H1 (cell line): Measurements from ENCODE around the gene TPT1. TPM values are rescaled to one million over a fixed set of nuclear protein-coding genes. Genes with fewer than 3 reads are reported as not detected.
A peak's percentile ranks its signal among the peaks of the same experiment; 100 is the strongest.

ENCODE experiments used
- CTCF ChIA-PET: fragments of 300-600 bp; sonication (Branson Sonifier 250); formaldehyde crosslinking; loops from one replicate; lab custom pipeline; 2021; ENCODE audit not compliant: partially characterized antibody; lab: Charles Lee
- POLR2A ChIA-PET: fragments of 300-600 bp; sonication (Branson Sonifier 250); formaldehyde crosslinking; loops from one replicate; lab custom pipeline; 2021; ENCODE audit warnings: inconsistent platforms; ENCODE audit not compliant: partially characterized antibody; lab: Charles Lee
- DNase-seq, 2 experiments: peaks; one replicate each; pipeline versions ENCODE4 v3.0.0 to v3.0.0-alpha.2; 2010 to 2022; ENCODE audit warnings: low spot score in 2 of 2, low read depth in 1 of 2, mixed read lengths in 1 of 2
- FAIRE-seq: peaks from 2 replicates; lab custom pipeline; 2011; peaks lifted over from hg19 to GRCh38; lab: Jason Lieb, UNC
- H2AFZ ChIP-seq: 2 replicates; pipeline ENCODE4 v1.8.1; 2012; ENCODE audit warnings: low read length, inconsistent platforms
- H2AK5ac ChIP-seq: 2 replicates; pipeline ENCODE4 v1.6.1; 2013; ENCODE audit warnings: low read depth, low read length
- H2BK120ac ChIP-seq: replicated peaks from 2 replicates; pipeline ENCODE3; 2013; ENCODE audit warnings: low read depth, low read length, inconsistent platforms
- H2BK12ac ChIP-seq: 2 replicates; pipeline ENCODE4 v1.6.1; 2013; ENCODE audit warnings: low read depth, low read length
- H2BK15ac ChIP-seq: 2 replicates; pipeline ENCODE4 v1.6.1; 2013; ENCODE audit warnings: low read length
- H2BK20ac ChIP-seq: 2 replicates; pipeline ENCODE4 v1.6.1; 2013; ENCODE audit warnings: low read length
- H2BK5ac ChIP-seq: 2 replicates; pipeline ENCODE4 v1.6.1; 2013; ENCODE audit warnings: low read depth, low read length
- H3K14ac ChIP-seq: 2 replicates; pipeline ENCODE4 v1.6.1; 2013; ENCODE audit warnings: inconsistent platforms; ENCODE audit not compliant: insufficient read length
- H3K18ac ChIP-seq: 2 replicates; pipeline ENCODE4 v1.6.1; 2013; ENCODE audit warnings: low read length; ENCODE audit errors: extremely low read depth
- H3K23ac ChIP-seq: 2 replicates; pipeline ENCODE4 v1.6.1; 2013; ENCODE audit warnings: inconsistent platforms; ENCODE audit not compliant: insufficient read length
- H3K23me2 ChIP-seq: 2 replicates; pipeline ENCODE4 v1.6.1; 2013; ENCODE audit warnings: low read depth, low read length
- H3K27ac ChIP-seq: 2 replicates; pipeline ENCODE4 v1.6.1; 2011; ENCODE audit warnings: low read depth, low read length, inconsistent platforms
- H3K27me3 ChIP-seq, 4 experiments: replicated peaks in 1 of 4; 1 replicate in 1 of 4; 2 replicates in 3 of 4; pipeline versions ENCODE4 v1.6.1 to v1.8.1; 2011 to 2013; ENCODE audit warnings: low read length in 3 of 4, mild to moderate bottlenecking in 3 of 4, inconsistent platforms in 2 of 4, mixed read lengths in 2 of 4, moderate library complexity in 1 of 4; ENCODE audit not compliant: control insufficient read depth in 3 of 4, insufficient read depth in 3 of 4; ENCODE audit errors: extremely low read depth in 1 of 4
- H3K36me3 ChIP-seq, 4 experiments: 2 replicates each; pipeline versions ENCODE4 v1.6.1 to v1.8.1; 2011 to 2013; ENCODE audit warnings: mild to moderate bottlenecking in 4 of 4, low read length in 3 of 4, moderate library complexity in 2 of 4, control low read depth in 1 of 4, inconsistent platforms in 1 of 4; ENCODE audit not compliant: insufficient read depth in 4 of 4, control insufficient read depth in 2 of 4
- H3K4ac ChIP-seq: replicated peaks from 2 replicates; pipeline ENCODE3; 2013; ENCODE audit warnings: low read length, low read depth, mixed read lengths, inconsistent platforms; ENCODE audit not compliant: insufficient read length
- H3K4me1 ChIP-seq, 4 experiments: replicated peaks in 1 of 4; 1 replicate in 1 of 4; 2 replicates in 3 of 4; pipeline versions ENCODE4 v1.6.1 to v1.8.1; 2011 to 2013; ENCODE audit warnings: low read length in 3 of 4, inconsistent platforms in 2 of 4, mixed read lengths in 1 of 4; ENCODE audit not compliant: insufficient read depth in 4 of 4, control insufficient read depth in 3 of 4
- H3K4me2 ChIP-seq, 2 experiments: 2 replicates each; pipeline versions ENCODE4 v1.6.1 to v1.8.1; 2011 to 2013; ENCODE audit warnings: low read depth in 2 of 2, low read length in 2 of 2, control low read depth in 1 of 2, inconsistent platforms in 1 of 2, mild to moderate bottlenecking in 1 of 2; ENCODE audit not compliant: insufficient read depth in 1 of 2
- H3K4me3 ChIP-seq, 4 experiments: fragments of 200-600, 300-600 bp in 1 of 4; sonication (generic), shearing (Covaris generic), sonication (Bioruptor Twin) in 1 of 4; 2 replicates each; pipeline versions ENCODE4 v1.5.1 to v1.8.1; 2011 to 2016; ENCODE audit warnings: low read length in 4 of 4, low read depth in 3 of 4, control low read depth in 2 of 4, inconsistent platforms in 2 of 4, mild to moderate bottlenecking in 2 of 4, mixed read lengths in 1 of 4, moderate library complexity in 1 of 4; ENCODE audit not compliant: insufficient read depth in 2 of 4; ENCODE audit errors: extremely low read depth in 1 of 4
- H3K56ac ChIP-seq: replicated peaks from 2 replicates; pipeline ENCODE3; 2013; ENCODE audit warnings: low read depth, mild to moderate bottlenecking, mixed read lengths, low read length, inconsistent platforms; ENCODE audit not compliant: insufficient read length
- H3K79me1 ChIP-seq: 2 replicates; pipeline ENCODE4 v1.6.1; 2013; ENCODE audit warnings: low read depth, low read length, control low read depth
- H3K79me2 ChIP-seq, 2 experiments: 2 replicates each; pipeline versions ENCODE4 v1.6.1 to v1.8.1; 2012 to 2013; ENCODE audit warnings: low read length in 2 of 2, mild to moderate bottlenecking in 2 of 2, inconsistent platforms in 1 of 2; ENCODE audit not compliant: insufficient read depth in 2 of 2, control insufficient read depth in 1 of 2
- H3K9ac ChIP-seq, 4 experiments: replicated peaks in 1 of 4; 1 replicate in 1 of 4; 2 replicates in 3 of 4; pipeline versions ENCODE4 v1.6.1 to v1.8.1; 2011 to 2013; ENCODE audit warnings: low read depth in 3 of 4, low read length in 3 of 4, control low read depth in 2 of 4, mild to moderate bottlenecking in 2 of 4, moderate library complexity in 2 of 4, inconsistent platforms in 1 of 4; ENCODE audit errors: extremely low read depth in 1 of 4
- H3K9me3 ChIP-seq, 2 experiments: 2 replicates each; pipeline versions ENCODE4 v1.6.1 to v1.8.1; 2012 to 2013; ENCODE audit warnings: mild to moderate bottlenecking in 2 of 2, moderate library complexity in 2 of 2, control low read depth in 1 of 2, inconsistent platforms in 1 of 2, low read depth in 1 of 2, low read length in 1 of 2, mixed read lengths in 1 of 2; ENCODE audit not compliant: insufficient read depth in 2 of 2
- H4K20me1 ChIP-seq, 2 experiments: replicated peaks in 1 of 2; 2 replicates each; pipeline versions ENCODE3 to v1.8.1; 2011 to 2013; ENCODE audit warnings: inconsistent platforms in 2 of 2, low read length in 2 of 2, mild to moderate bottlenecking in 1 of 2; ENCODE audit not compliant: insufficient read depth in 2 of 2, control insufficient read depth in 1 of 2
- H4K5ac ChIP-seq: 2 replicates; pipeline ENCODE4 v1.6.1; 2013; ENCODE audit warnings: low read length, low read depth, mixed read lengths, inconsistent platforms; ENCODE audit not compliant: insufficient read length
- H4K8ac ChIP-seq: 2 replicates; pipeline ENCODE4 v1.8.0; 2013; ENCODE audit warnings: mild to moderate bottlenecking, moderate library complexity, low read length, inconsistent platforms; ENCODE audit not compliant: insufficient read depth; ENCODE audit errors: extremely low read depth
- H4K91ac ChIP-seq: replicated peaks from 2 replicates; pipeline ENCODE3; 2013; ENCODE audit warnings: low read length, mixed read lengths, inconsistent platforms; ENCODE audit not compliant: insufficient read length
- CBX8 ChIP-seq: fragments of 300-800, 300-1000 bp; sonication (generic); IDR thresholded peaks from 2 replicates; pipeline ENCODE4 v1.7.1; 2016; ENCODE audit warnings: low read depth, low read length, borderline replicate concordance
- GABPA ChIP-seq: IDR thresholded peaks from 2 replicates; pipeline ENCODE4 v1.6.1; 2011; ENCODE audit warnings: mild to moderate bottlenecking, low read length, moderate library complexity, borderline replicate concordance; ENCODE audit not compliant: insufficient read depth
- GTF2F1 ChIP-seq: IDR thresholded peaks from 2 replicates; pipeline ENCODE4 v1.6.1; 2012; ENCODE audit warnings: low read depth, low read length, improper control_type of control experiment, borderline replicate concordance
- KDM4A ChIP-seq: IDR thresholded peaks from one replicate; pipeline ENCODE4 v1.7.1; 2012; ENCODE audit warnings: low read depth, mild to moderate bottlenecking, moderate library complexity, low read length, inconsistent platforms; ENCODE audit not compliant: severe bottlenecking
- MAFK ChIP-seq: IDR thresholded peaks from 2 replicates; pipeline ENCODE4 v1.6.1; 2012; ENCODE audit warnings: low read depth, mild to moderate bottlenecking, improper control_type of control experiment, low read length
- NANOG ChIP-seq: IDR thresholded peaks from 2 replicates; pipeline ENCODE4 v1.6.1; 2011; ENCODE audit warnings: low read length, low read depth, mild to moderate bottlenecking, inconsistent platforms; ENCODE audit not compliant: insufficient read depth, poor library complexity, severe bottlenecking
- NRF1 ChIP-seq: IDR thresholded peaks from 2 replicates; pipeline ENCODE4 v1.6.1; 2011; ENCODE audit warnings: mild to moderate bottlenecking, low read depth, low read length, improper control_type of control experiment
- PHF8 ChIP-seq: fragments of 200-600 bp; sonication (generic); conservative IDR thresholded peaks from 2 replicates; pipeline ENCODE4 v1.7.1; 2012; ENCODE audit warnings: low read depth, mild to moderate bottlenecking, inconsistent platforms, low read length, moderate library complexity
- POU5F1 ChIP-seq: IDR thresholded peaks from 2 replicates; pipeline ENCODE4 v1.6.1; 2011; ENCODE audit warnings: low read depth, mild to moderate bottlenecking, low read length, moderate library complexity
- RBBP5 ChIP-seq: IDR thresholded peaks from 2 replicates; pipeline ENCODE4 v1.7.1; 2012; ENCODE audit warnings: low read depth, mild to moderate bottlenecking, inconsistent platforms, low read length, moderate library complexity, borderline replicate concordance
- RFX5 ChIP-seq: IDR thresholded peaks from 2 replicates; pipeline ENCODE4 v1.6.1; 2011; ENCODE audit warnings: low read depth, low read length, improper control_type of control experiment, borderline replicate concordance
- SP2 ChIP-seq: IDR thresholded peaks from 2 replicates; pipeline ENCODE4 v1.6.1; 2012; ENCODE audit warnings: mild to moderate bottlenecking, low read length, inconsistent platforms
- SP4 ChIP-seq: IDR thresholded peaks from 2 replicates; pipeline ENCODE4 v1.6.1; 2012; ENCODE audit warnings: low read length, inconsistent platforms
- TCF12 ChIP-seq: IDR thresholded peaks from 2 replicates; pipeline ENCODE4 v1.6.1; 2011; ENCODE audit warnings: low read depth, mild to moderate bottlenecking, low read length
- ZNF274 ChIP-seq: IDR thresholded peaks from 2 replicates; pipeline ENCODE4 v1.7.0; 2012; ENCODE audit warnings: low read length, borderline replicate concordance; ENCODE audit errors: extremely low read depth
- polyA plus RNA-seq, 7 experiments: library from polyadenylated mRNA; depleted of rRNA in 3 of 7; stranded (reverse) in 5 of 7; unstranded in 2 of 7; fragments of >200 nt in 5 of 7; fragments of 200-250 nt in 2 of 7; gene quantifications; 1 replicate in 5 of 7; 2 replicates in 1 of 7; 4 replicates in 1 of 7; pipeline versions ENCODE4 v1.2.1 to v1.2.3, GENCODE V29; 2011 to 2013; ENCODE audit warnings: missing spikeins in 2 of 7, mixed read lengths in 2 of 7
- total RNA-seq: library from RNA; stranded (reverse); fragmentation: NEBNext Ultra II Directional; extraction: Animal tissue kit (Norgen Biotek cat#: 25700); gene quantifications from 2 replicates; pipeline ENCODE4 v1.2.1, GENCODE V29; 2021

The TPT1 gene
- total and polyA plus RNA-seq, 2 of the 8 experiments (the other 6 are each of a cell fraction or from before 2014, with no cell fraction given) = 2,245 to 2,279 TPM

- Histone ChIP-seq H2AFZ (no peak overlapping the region), H2BK15ac (no peak overlapping the region), H3K56ac (no peak overlapping the region), H3K14ac (no peak overlapping the region), H4K5ac (no peak overlapping the region), H3K4me3 (peak overlapping the region; percentile 87 to 91 (median 88); a peak in 7 of 8 replicates), H2BK120ac (no peak overlapping the region), H2BK20ac (no peak overlapping the region), H2BK5ac (no peak overlapping the region), H3K4ac (no peak overlapping the region), H3K9me3 (no peaks in the 10 kb centered on the region), H3K27ac (no peak overlapping the region), H3K4me1 (peaks cover 2 to 4% (median 2%) of the 10 kb centered on the region in 4 experiments; a peak in 6 of 7 replicates), H4K8ac (no peak overlapping the region), H2AK5ac (no peak overlapping the region), H2BK12ac (no peak overlapping the region), H3K79me1 (0 out of 2 replicates have a peak, but pooled peaks cover 7% of the 10 kb centered on the region), H3K23me2 (peaks cover 11% of the 10 kb centered on the region; the same call in 1 of the 2 replicates), H4K20me1 (peaks cover 22% of the 10 kb centered on the region in 2 experiments), H4K91ac (no peak overlapping the region), H3K23ac (no peak overlapping the region), H3K4me2 (peak overlapping the region; percentile 70 to 79), H3K79me2 (peaks cover 12 to 46% of the 10 kb centered on the region in 2 experiments), H3K27me3 (no peaks in the 10 kb centered on the region), H3K9ac (peak overlapping the region in 2 of 4 experiments; percentile 9 to 98; a peak in 2 of 7 replicates), H3K18ac (no peak overlapping the region), H3K36me3 (peaks cover 39 to 58% (median 48%) of the 10 kb centered on the region in 4 experiments)
- TF ChIP-seq SP2 (no peak), ZNF274 (no peak), RBBP5 (no peak), KDM4A (no peak), GTF2F1 (no peak), TCF12 (no peak), CBX8 (no peak), MAFK (no peak), PHF8 (no peak), RFX5 (no peak), GABPA (no peak), SP4 (no peak), POU5F1 (no peak), NANOG (no peak), NRF1 (no peak)
- no peak for FAIRE-seq
- CTCF ChIA-PET = interaction anchor here (0.7 kb wide), 1 partner anchor 17 kb away, joined by 3 read pairs; no protein-coding TSS in a partner anchor
- DNase-seq = no peak
- POLR2A ChIA-PET = interaction anchor here (1.0 to 16.2 kb wide), 14 partner anchors 8 to 420 kb away, joined by 4 to 319 read pairs (median 10); no protein-coding TSS in a partner anchor
Observed at GRCh38 chr13:45339399-45339798, 1.6 kb downstream of the TPT1 start.
